IPS-20b (cell line): Measurements from ENCODE around the gene APOC1.
A peak's percentile ranks its signal among the peaks of the same experiment; 100 is the strongest.
"Not testable (repeated sequence)": the region's sequence is repeated elsewhere in the genome, so short reads cannot be mapped to it uniquely, and the experiment has no call there.

Source experiments
- H3K27ac ChIP-seq: one replicate; pipeline ENCODE4 v1.5.1; 2013; ENCODE audit warnings: low read length
- H3K27me3 ChIP-seq: 2 replicates; pipeline ENCODE4 v1.6.1; 2013; ENCODE audit warnings: mild to moderate bottlenecking, low read length, inconsistent platforms; ENCODE audit not compliant: insufficient read depth
- H3K36me3 ChIP-seq: 2 replicates; pipeline ENCODE4 v1.6.1; 2013; ENCODE audit warnings: low read depth, mild to moderate bottlenecking, inconsistent platforms, low read length, moderate library complexity; ENCODE audit not compliant: insufficient read depth
- H3K4me1 ChIP-seq: 2 replicates; pipeline ENCODE4 v1.6.1; 2013; ENCODE audit warnings: mild to moderate bottlenecking, control low read depth, inconsistent platforms, low read length, moderate library complexity; ENCODE audit not compliant: insufficient read depth
- H3K4me3 ChIP-seq: 2 replicates; pipeline ENCODE4 v1.5.1; 2013; ENCODE audit warnings: mild to moderate bottlenecking, low read length, inconsistent platforms
- H3K9ac ChIP-seq: 2 replicates; pipeline ENCODE4 v1.6.1; 2013; ENCODE audit warnings: low read depth, mild to moderate bottlenecking, inconsistent platforms, low read length, moderate library complexity
- H3K9me3 ChIP-seq: 2 replicates; pipeline ENCODE4 v1.6.1; 2013; ENCODE audit warnings: mild to moderate bottlenecking, low read depth, low read length, inconsistent platforms; ENCODE audit not compliant: insufficient read depth

APOC1 gene

GRCh38 chr19:44878120-44878865 lies 36.1 kb upstream of the APOC1 start:
- no peaks in the 10 kb centered on the region for H3K27me3 ChIP-seq
- peaks cover 10% of the 10 kb centered on the region for H3K4me1 ChIP-seq
- no peak overlapping the region for H3K4me3 ChIP-seq
- no peak overlapping the region for H3K9ac ChIP-seq
- H3K9me3 ChIP-seq = no peaks in the 10 kb centered on the region
- H3K36me3 ChIP-seq = peaks cover 65% of the 10 kb centered on the region
- H3K27ac ChIP-seq = no peak overlapping the region

- no peak overlapping the region for H3K9ac ChIP-seq
- H3K4me3 ChIP-seq = no peak overlapping the region
- H3K4me1 ChIP-seq = peaks cover 10% of the 10 kb centered on the region
- peaks cover 65% of the 10 kb centered on the region for H3K36me3 ChIP-seq
- H3K27me3 ChIP-seq = no peaks in the 10 kb centered on the region
- no peak overlapping the region for H3K27ac ChIP-seq
- no peaks in the 10 kb centered on the region for H3K9me3 ChIP-seq
Observed at GRCh38 chr19:44879309-44880065, 34.9 kb upstream of the APOC1 start.

GRCh38 chr19:44882063-44882462 lies 32.3 kb upstream of the APOC1 start:
- H3K27ac ChIP-seq = no peak overlapping the region
- H3K27me3 ChIP-seq = no peaks in the 10 kb centered on the region
- H3K4me3 ChIP-seq = no peak overlapping the region
- H3K36me3 ChIP-seq = peaks cover 62% of the 10 kb centered on the region
- peak overlapping the region; percentile 32; the same call in 1 of the 2 replicates for H3K9ac ChIP-seq
- no peaks in the 10 kb centered on the region for H3K9me3 ChIP-seq
- H3K4me1 ChIP-seq = peaks cover 1% of the 10 kb centered on the region; the same call in 1 of the 2 replicates

GRCh38 chr19:44882619-44883397 lies 31.6 kb upstream of the APOC1 start:
- Histone ChIP-seq H3K9ac (peak overlapping the region; percentile 32; the same call in 1 of the 2 replicates), H3K36me3 (peaks cover 60% of the 10 kb centered on the region)
- H3K4me1 ChIP-seq, H3K27me3 ChIP-seq, H3K4me3 ChIP-seq, H3K9me3 ChIP-seq, H3K27ac ChIP-seq: not testable (repeated sequence)

- no peaks in the 10 kb centered on the region for H3K27me3 ChIP-seq
- H3K4me3 ChIP-seq = no peak overlapping the region
- H3K4me1 ChIP-seq = no peaks in the 10 kb centered on the region; the same call in 1 of the 2 replicates
- H3K36me3 ChIP-seq = peaks cover 56% of the 10 kb centered on the region
- no peak overlapping the region; the same call in 1 of the 2 replicates for H3K9ac ChIP-seq
- H3K9me3 ChIP-seq = no peaks in the 10 kb centered on the region
- no peak overlapping the region for H3K27ac ChIP-seq
Observed at GRCh38 chr19:44883922-44884321, 30.5 kb upstream of the APOC1 start.

- H3K4me3 ChIP-seq = no peak overlapping the region
- peaks cover 53% of the 10 kb centered on the region for H3K36me3 ChIP-seq
- no peaks in the 10 kb centered on the region for H3K4me1 ChIP-seq
- no peaks in the 10 kb centered on the region for H3K27me3 ChIP-seq
- no peak overlapping the region for H3K9ac ChIP-seq
- no peaks in the 10 kb centered on the region for H3K9me3 ChIP-seq
- H3K27ac ChIP-seq = no peak overlapping the region
Observed at GRCh38 chr19:44884566-44884965, 29.8 kb upstream of the APOC1 start.

GRCh38 chr19:44886141-44886540 lies 28.3 kb upstream of the APOC1 start:
- H3K36me3 ChIP-seq = peaks cover 49% of the 10 kb centered on the region
- no peaks in the 10 kb centered on the region for H3K4me1 ChIP-seq
- H3K9me3 ChIP-seq = no peaks in the 10 kb centered on the region
- no peak overlapping the region for H3K4me3 ChIP-seq
- no peak overlapping the region for H3K27ac ChIP-seq
- no peak overlapping the region for H3K9ac ChIP-seq
- no peaks in the 10 kb centered on the region for H3K27me3 ChIP-seq

GRCh38 chr19:44887648-44888047 lies 26.8 kb upstream of the APOC1 start:
- H3K4me1 ChIP-seq = no peaks in the 10 kb centered on the region
- H3K36me3 ChIP-seq = peaks cover 55% of the 10 kb centered on the region

GRCh38 chr19:44888335-44888734 lies 26.1 kb upstream of the APOC1 start:
- H3K4me1 ChIP-seq, H3K9ac ChIP-seq, H3K4me3 ChIP-seq, H3K27me3 ChIP-seq, H3K27ac ChIP-seq, H3K9me3 ChIP-seq: not testable (repeated sequence)
- peaks cover 60% of the 10 kb centered on the region for H3K36me3 ChIP-seq

More at GRCh38 chr19:44887648-44888047, 26.8 kb upstream of the APOC1 start:
- no peaks in the 10 kb centered on the region for H3K27me3 ChIP-seq
- H3K9ac ChIP-seq = no peak overlapping the region
- H3K27ac ChIP-seq = no peak overlapping the region
- H3K4me3 ChIP-seq = no peak overlapping the region
- H3K9me3 ChIP-seq = no peaks in the 10 kb centered on the region

GRCh38 chr19:44889830-44890365 lies 24.5 kb upstream of the APOC1 start:
- Histone ChIP-seq H3K27me3 (no peaks in the 10 kb centered on the region), H3K4me1 (no peaks in the 10 kb centered on the region), H3K9me3 (no peaks in the 10 kb centered on the region), H3K27ac (peak overlapping the region; percentile 15), H3K9ac (peak overlapping the region; percentile 74; the same call in 1 of the 2 replicates), H3K36me3 (peaks cover 60% of the 10 kb centered on the region), H3K4me3 (peak overlapping the region; percentile 61)

GRCh38 chr19:44890366-44891015 lies 23.9 kb upstream of the APOC1 start:
- H3K27ac ChIP-seq = peak overlapping the region; percentile 15
- H3K4me3 ChIP-seq = peak overlapping the region; percentile 61
- no peaks in the 10 kb centered on the region for H3K4me1 ChIP-seq
- peaks cover 63% of the 10 kb centered on the region for H3K36me3 ChIP-seq
- no peaks in the 10 kb centered on the region for H3K9me3 ChIP-seq
- peak overlapping the region; percentile 74; the same call in 1 of the 2 replicates for H3K9ac ChIP-seq
- no peaks in the 10 kb centered on the region for H3K27me3 ChIP-seq
